ENCODE measurements around the gene ENTPD6. TPM values are rescaled to one million over a fixed set of nuclear protein-coding genes. Genes with fewer than 3 reads are reported as not detected.

ENTPD6 gene
- total and polyA plus RNA-seq, 2 donors (not counting 1 experiment from before 2014, with no cell fraction given): 64.4 to 79.8 TPM

DNA sequence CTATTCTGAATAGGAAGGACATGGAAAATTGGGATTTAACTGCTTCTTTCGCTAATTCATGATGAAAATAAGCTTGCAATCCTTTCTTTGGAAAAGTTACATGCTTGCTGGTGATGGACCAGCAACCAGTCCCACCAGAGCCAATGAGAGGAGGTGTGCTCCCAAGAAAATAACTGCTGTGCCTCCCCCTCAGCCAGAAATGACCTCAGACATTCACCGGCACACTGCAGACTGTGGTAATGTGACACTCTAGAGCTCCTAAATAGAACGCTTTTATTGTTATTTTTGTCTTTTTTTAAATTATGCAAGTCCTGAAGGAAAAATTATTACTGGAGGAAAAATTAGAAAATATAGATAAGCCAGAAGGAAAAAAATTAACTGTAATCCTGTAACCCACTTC is 55.0 kb downstream of the ENTPD6 start:
- intact Hi-C loops (cut with micrococcal nuclease): no loop called here
- POLR2A ChIA-PET: no interaction called here

DNA sequence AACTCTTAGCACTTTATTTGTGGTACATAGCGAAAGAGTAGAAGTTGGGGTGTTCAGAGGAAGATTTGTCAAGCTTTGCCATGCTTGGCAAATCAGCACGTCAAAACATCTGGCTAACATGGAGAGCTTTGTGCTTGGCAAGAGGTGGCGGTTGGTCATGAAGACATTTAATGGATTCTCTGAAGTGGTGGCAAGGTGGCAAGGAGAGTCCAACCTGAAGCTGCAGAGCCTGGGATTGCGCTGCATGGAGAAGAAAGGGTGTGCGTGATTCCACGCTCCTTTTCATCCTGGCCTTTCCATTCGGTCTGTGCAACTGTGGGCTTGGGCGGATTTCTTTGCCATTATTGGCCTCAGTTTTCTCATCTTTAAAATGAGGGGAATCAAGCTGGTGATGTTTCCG is 55.5 kb downstream of the ENTPD6 start:
- Mint-ChIP-seq H3K27me3 (no peaks in the 10 kb centered on the region), H3K4me3 (no peak overlapping the region), H3K9me3 (ENCODE audit: insufficient read depth) (no peaks in the 10 kb centered on the region), H3K4me1 (peaks cover 31% of the 10 kb centered on the region), H3K27ac (no peak overlapping the region)
- TF ChIP-seq EZH2 (IDR thresholded peaks at IDR 0.05; ENCODE audit: borderline replicate concordance, insufficient read depth, low read depth, low read length, poor library complexity, severe bottlenecking): no peak
- TF ChIP-seq, protein P1, sequence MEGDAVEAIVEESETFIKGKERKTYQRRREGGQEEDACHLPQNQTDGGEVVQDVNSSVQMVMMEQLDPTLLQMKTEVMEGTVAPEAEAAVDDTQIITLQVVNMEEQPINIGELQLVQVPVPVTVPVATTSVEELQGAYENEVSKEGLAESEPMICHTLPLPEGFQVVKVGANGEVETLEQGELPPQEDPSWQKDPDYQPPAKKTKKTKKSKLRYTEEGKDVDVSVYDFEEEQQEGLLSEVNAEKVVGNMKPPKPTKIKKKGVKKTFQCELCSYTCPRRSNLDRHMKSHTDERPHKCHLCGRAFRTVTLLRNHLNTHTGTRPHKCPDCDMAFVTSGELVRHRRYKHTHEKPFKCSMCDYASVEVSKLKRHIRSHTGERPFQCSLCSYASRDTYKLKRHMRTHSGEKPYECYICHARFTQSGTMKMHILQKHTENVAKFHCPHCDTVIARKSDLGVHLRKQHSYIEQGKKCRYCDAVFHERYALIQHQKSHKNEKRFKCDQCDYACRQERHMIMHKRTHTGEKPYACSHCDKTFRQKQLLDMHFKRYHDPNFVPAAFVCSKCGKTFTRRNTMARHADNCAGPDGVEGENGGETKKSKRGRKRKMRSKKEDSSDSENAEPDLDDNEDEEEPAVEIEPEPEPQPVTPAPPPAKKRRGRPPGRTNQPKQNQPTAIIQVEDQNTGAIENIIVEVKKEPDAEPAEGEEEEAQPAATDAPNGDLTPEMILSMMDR (IDR thresholded peaks at IDR 0.05): no peak
- H3K27ac ChIP-seq (ENCODE audit: low read length in 2 of 2): no peak overlapping the region
- H3K79me2 ChIP-seq (ENCODE audit: control insufficient read depth, insufficient read depth, low read length): peaks cover 46% of the 10 kb centered on the region
- no peak overlapping the region for H3K4me2 ChIP-seq (replicated peaks; ENCODE audit: low read depth, low read length, poor library complexity, severe bottlenecking)
- H3K36me3 ChIP-seq (replicated peaks in 1 of 2; ENCODE audit: control extremely low read depth in 1 of 2, control insufficient read depth in 1 of 2, extremely low read depth in 1 of 2, insufficient read depth in 2 of 2, low read length in 1 of 2): peaks cover 1 to 9% of the 10 kb centered on the region in 2 experiments
- WGBS (ENCODE audit: insufficient coverage): 94% methylated on average over 6 of the region's 9 CpGs
- POLR2A ChIA-PET: no interaction called here
- ATAC-seq (ENCODE audit: low read depth) (no peak), DNase-seq (no peak)
- H4K20me1 ChIP-seq (ENCODE audit: control insufficient read depth, insufficient read depth, low read length, poor library complexity, severe bottlenecking): no peaks in the 10 kb centered on the region
- intact Hi-C loops (cut with micrococcal nuclease): no loop called here
- H2AFZ ChIP-seq (ENCODE audit: insufficient read depth, low read depth, low read length, poor library complexity, severe bottlenecking): no peak overlapping the region
- H3K4me1 ChIP-seq (ENCODE audit: control insufficient read depth in 2 of 2, insufficient read depth in 2 of 2, low read length in 2 of 2): peaks cover 18 to 21% of the 10 kb centered on the region in 2 donors
- H3K9ac ChIP-seq (ENCODE audit: low read length): no peak overlapping the region
- H3K27me3 ChIP-seq (replicated peaks in 1 of 4; ENCODE audit: control extremely low read depth in 1 of 4, control insufficient read depth in 3 of 4, insufficient read depth in 4 of 4, low read length in 3 of 4): peaks cover 0 to 6% (median 3%) of the 10 kb centered on the region in 4 experiments
- no peaks in the 10 kb centered on the region for H3K9me3 ChIP-seq (ENCODE audit: control extremely low read depth in 1 of 3, control insufficient read depth in 2 of 3, insufficient read depth in 1 of 3, low read length in 2 of 3)
- CTCF ChIA-PET: interaction anchor here (1.4 kb wide), 1 partner anchor 146 kb away, joined by 4 read pairs; no protein-coding TSS in a partner anchor
- no peak overlapping the region for H3K4me3 ChIP-seq (ENCODE audit: control extremely low read depth in 1 of 5, extremely low read depth in 1 of 5, insufficient read depth in 1 of 5, low read depth in 2 of 5, low read length in 4 of 5)

More for the DNA sequence above, 55.0 kb downstream of the ENTPD6 start:
- no peak for TF ChIP-seq EZH2 (IDR thresholded peaks at IDR 0.05; ENCODE audit: borderline replicate concordance, insufficient read depth, low read depth, low read length, poor library complexity, severe bottlenecking)
- TF ChIP-seq, protein P1 (IDR thresholded peaks at IDR 0.05): no peak
- Histone ChIP-seq H2AFZ (ENCODE audit: insufficient read depth, low read depth, low read length, poor library complexity, severe bottlenecking) (no peak overlapping the region), H3K4me2 (replicated peaks; ENCODE audit: low read depth, low read length, poor library complexity, severe bottlenecking) (no peak overlapping the region), H3K27ac (ENCODE audit: low read length in 2 of 2) (no peak overlapping the region), H4K20me1 (ENCODE audit: control insufficient read depth, insufficient read depth, low read length, poor library complexity, severe bottlenecking) (no peaks in the 10 kb centered on the region), H3K4me3 (ENCODE audit: control extremely low read depth in 1 of 5, extremely low read depth in 1 of 5, insufficient read depth in 1 of 5, low read depth in 2 of 5, low read length in 4 of 5) (no peak overlapping the region), H3K4me1 (ENCODE audit: control insufficient read depth in 2 of 2, insufficient read depth in 2 of 2, low read length in 2 of 2) (peaks cover 18 to 21% of the 10 kb centered on the region in 2 donors), H3K36me3 (replicated peaks in 1 of 2; ENCODE audit: control extremely low read depth in 1 of 2, control insufficient read depth in 1 of 2, extremely low read depth in 1 of 2, insufficient read depth in 2 of 2, low read length in 1 of 2) (peaks cover 1 to 9% of the 10 kb centered on the region in 2 experiments), H3K9ac (ENCODE audit: low read length) (no peak overlapping the region), H3K27me3 (replicated peaks in 1 of 4; ENCODE audit: control extremely low read depth in 1 of 4, control insufficient read depth in 3 of 4, insufficient read depth in 4 of 4, low read length in 3 of 4) (peaks cover 0 to 6% (median 3%) of the 10 kb centered on the region in 4 experiments), H3K79me2 (ENCODE audit: control insufficient read depth, insufficient read depth, low read length) (peaks cover 42% of the 10 kb centered on the region), H3K9me3 (ENCODE audit: control extremely low read depth in 1 of 3, control insufficient read depth in 2 of 3, insufficient read depth in 1 of 3, low read length in 2 of 3) (no peaks in the 10 kb centered on the region)
- WGBS (ENCODE audit: insufficient coverage): 100% methylated on average over 1 of the region's 3 CpGs
- Mint-ChIP-seq H3K27ac (no peak overlapping the region), H3K4me1 (peaks cover 31% of the 10 kb centered on the region), H3K9me3 (ENCODE audit: insufficient read depth) (no peaks in the 10 kb centered on the region), H3K4me3 (no peak overlapping the region), H3K27me3 (peaks cover under 1% of the 10 kb centered on the region)
- ATAC-seq (ENCODE audit: low read depth): no peak
- CTCF ChIA-PET: interaction anchor here (1.4 kb wide), 2 partner anchors 22 to 147 kb away, joined by 3 to 4 read pairs; no protein-coding TSS in a partner anchor
- DNase-seq: no peak

Data from B cell (primary cell).